GM19372 (cell line): ENCODE data around the gene FBXO27.
"Not testable (repeated sequence)": the region's sequence is repeated elsewhere in the genome, so short reads cannot be mapped to it uniquely, and the experiment has no call there.

Experiments used
- ATAC-seq: cut with Tn5 transposase; IDR thresholded peaks from one replicate; pipeline ENCODE4 v1.9.1; 2021; ENCODE audit warnings: mild to moderate bottlenecking, low read depth, moderate library complexity; ENCODE audit not compliant: unreplicated experiment

Gene FBXO27

DNA sequence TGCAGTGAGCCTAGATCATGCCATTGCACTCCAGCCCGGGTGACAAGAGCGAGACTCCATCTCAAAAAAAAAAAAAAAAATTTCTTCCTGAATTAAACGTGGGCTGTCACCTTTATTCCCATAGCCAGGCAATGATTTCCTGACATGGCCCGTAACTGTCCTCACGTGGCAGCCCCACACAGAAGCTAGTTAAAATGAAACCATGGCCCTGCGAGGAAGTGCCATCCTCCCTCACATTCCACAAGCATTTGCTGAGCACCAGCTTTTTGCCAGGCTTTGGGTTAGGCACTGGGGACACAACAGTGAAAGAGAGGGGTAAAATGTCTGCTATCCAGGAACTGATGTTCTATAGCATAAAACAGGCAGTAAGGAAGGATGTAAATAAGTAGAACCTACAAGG is 13.2 kb upstream of the FBXO27 start:
- ATAC-seq: no peak

DNA sequence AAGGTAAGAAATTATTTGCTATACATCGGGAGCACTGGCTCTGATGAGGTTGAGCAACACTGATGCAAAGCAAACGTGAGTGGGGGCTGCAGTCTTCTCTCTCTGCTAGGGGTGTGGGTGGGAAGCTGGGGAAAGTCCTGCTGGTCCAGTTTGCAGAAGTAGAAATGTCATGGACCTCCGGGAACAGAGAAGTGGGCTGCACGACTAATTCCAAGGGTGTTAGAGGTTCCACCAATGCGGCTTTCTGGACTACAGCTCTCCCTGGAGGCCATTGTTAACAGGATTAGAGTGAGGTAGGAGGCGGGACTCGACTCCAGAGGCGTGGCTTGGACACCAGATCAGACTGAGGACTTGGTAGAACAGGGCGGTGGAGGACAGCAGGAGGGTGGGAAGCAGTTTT is 5.7 kb upstream of the FBXO27 start:
- ATAC-seq: no peak

DNA sequence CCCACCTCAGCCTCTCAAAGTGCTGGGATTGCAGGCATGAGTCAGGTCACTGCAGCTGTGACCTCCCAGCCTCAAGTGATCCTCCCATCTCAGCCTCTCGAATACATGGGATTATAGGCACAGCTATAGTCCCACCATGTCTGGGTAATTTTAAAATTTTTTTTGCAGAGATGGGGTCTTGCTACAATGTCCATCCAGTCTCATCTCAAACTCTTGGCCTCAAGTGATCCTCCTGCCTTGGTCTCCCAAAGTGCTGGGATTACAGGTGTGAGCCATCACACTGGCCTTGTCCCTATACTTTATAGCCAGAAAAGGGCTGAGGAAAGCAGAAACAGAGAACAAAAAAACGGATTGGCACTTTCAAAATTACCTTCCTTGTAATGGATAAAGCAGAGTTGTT is 4.8 kb upstream of the FBXO27 start:
- no peak for ATAC-seq

DNA sequence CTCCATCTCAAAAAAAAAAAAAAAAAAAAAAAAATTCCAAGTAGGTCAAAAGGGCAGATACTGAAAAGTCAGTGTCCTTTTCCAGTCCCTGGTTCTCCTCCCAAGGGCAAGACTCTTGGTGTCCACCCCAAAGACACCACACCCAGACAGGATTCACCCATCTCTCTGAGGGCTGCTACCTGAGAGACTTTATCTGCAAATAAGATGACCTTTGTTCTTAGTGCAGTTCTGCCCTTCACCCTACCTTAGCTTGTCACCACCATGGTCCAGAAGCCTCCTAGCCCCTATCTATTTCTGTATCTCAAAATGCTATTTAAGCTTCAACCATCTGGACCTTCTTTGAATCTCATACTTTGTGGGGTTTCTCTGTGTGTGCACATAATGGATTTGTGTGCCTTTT is 4.2 kb upstream of the FBXO27 start:
- no peak for ATAC-seq

DNA sequence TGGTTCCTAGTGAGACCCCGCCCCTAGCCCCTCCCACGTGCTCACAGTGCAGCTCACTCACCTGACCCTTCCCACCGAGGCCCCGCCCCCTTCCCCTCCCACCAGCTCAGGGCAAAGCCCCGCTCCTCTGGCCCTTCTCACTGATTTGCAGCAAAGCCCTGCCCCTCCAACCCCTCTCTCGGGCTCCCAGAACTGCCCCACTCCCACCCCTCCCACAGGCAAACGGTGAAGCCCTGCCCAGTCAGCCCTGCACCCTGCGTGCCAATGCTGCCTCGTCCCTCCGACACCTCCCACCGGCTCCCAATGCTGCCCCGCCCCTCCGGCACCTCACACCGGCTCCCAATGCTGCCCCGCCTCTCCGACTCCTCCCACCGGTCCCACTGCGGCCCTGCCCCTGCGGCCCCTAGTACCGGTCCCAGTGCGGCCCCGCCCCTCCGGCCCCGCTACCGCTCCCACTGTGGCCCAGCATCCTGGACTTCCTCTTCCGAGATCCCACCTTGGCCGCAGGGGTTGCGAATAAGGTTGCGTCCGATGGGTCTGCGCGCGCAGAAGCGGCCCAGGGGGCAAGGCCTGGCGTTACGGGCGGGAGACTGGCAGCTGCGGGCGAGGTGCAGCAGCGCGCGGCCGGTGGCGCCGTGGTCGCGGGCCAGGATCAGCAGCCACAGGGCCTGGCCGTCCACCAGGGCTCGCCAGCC is 834 bp downstream of the FBXO27 start:
- ATAC-seq: peak; percentile 77

DNA sequence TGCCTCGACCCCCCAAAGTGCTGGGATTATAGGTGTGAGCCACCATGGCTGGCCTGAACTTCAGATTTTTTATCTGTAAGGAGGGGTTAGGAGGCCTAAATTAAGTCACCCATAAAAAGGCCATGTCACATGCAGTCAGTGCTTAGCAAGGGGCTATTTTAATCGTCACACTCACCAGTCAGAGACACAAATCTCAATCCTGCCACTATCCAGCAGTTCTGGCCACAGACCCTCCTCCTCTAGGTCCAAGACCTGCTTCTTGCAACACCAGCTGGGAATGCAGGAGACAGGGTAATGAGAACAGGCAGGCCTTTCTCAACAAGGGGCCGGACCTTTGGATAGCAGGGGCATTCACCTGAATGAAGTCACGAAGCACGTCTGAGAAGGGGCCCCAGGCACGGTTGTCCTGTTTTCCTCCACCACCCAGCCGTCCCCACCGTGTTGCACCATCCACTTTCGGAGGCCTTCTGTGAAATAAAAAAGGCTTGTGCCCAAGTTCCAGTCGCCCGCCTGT is 1.4 kb downstream of the FBXO27 start:
- ATAC-seq: no peak

DNA sequence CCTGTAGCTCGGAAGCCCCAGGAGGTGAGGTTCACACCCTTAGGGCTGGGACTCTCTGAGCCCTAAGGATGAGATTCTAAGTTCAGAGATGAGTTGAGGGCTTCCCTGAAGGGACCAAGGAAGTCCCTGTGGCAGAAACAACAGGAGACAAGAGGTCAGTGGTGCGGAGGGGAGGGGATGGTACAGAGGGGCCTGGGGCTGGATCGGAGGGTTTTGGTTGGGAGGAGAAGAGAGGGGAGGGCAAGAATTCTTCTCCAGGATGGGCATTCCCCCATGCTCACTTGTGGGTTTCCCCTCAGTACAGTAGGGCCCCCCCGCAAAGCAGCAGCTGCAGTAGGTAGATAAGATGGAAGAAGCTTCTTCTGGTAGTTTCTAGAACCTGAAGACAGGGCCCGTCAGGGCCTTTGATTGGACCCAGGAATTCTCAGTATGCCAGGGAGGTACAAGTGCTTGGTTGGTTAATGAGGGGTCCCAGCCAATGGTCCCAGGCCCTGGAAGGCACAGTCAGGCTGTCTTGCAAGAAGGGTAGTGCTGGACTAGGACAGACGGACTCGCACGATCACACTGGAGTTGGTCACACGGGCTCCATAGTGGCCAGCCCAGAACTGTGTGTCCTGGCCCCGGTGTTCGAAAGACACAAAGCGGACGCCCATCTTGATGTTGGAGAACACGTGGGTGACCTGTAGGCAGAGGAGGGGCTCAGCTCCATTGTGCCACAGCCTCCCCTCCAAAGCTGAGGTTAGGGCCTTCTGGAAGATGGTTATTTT is 7.3 kb downstream of the FBXO27 start:
- ATAC-seq: no peak

DNA sequence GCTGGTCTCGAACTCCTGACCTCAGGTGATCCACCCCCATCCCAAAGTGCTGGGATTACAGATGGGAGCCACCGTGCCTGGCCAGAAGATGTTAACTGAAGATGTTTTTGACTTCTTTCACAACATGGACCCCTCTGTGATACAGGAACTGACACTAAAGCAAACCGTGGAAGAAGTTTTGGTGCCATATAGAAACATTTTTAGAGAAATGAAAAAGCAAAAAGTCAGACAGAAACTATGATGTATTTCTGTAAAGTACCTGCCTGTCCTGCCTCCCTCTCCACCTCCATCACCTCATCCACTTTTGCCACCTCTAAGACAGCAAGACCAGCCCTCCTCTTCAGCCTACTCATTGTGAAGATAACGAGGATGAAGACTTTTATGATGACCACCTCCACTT is 11.3 kb downstream of the FBXO27 start:
- no peak for ATAC-seq

DNA sequence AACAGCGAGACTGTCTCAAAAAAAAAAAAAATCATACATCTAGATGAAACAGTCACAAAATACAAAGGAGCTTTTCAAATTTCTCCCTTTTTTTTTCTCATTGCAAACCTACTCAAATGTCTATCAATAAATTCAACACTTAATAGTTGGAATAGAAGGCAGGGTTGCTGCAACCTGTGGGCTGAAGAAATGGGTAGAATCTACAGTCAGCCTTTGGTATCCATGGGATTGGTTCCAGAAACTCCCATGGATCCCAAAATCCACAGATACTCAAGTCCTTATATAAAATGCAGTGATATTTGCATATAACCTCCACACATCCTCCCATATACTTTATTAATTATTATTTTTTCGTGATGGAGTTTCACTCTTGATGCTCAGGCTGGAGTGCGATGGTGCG is 14.7 kb downstream of the FBXO27 start:
- no peak for ATAC-seq

DNA sequence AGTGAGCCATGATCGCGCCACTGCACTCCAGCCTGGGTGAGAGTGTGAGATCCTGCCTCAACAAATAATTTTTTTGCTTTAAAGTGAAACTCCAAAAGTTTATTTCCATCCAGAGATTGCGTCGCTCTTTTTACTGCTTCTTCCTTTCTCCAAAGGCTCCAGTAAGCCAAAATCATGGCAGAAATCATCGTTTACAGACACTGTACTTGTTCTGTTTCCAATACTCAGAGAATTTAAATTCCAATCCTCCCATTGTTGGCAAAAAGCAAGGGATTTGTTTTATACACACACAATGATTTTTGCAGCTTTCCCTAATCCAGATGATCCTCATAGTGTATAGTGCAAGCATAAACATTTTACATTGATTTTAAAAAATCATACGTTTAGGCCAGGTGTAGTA is 15.3 kb downstream of the FBXO27 start:
- ATAC-seq: no peak

DNA sequence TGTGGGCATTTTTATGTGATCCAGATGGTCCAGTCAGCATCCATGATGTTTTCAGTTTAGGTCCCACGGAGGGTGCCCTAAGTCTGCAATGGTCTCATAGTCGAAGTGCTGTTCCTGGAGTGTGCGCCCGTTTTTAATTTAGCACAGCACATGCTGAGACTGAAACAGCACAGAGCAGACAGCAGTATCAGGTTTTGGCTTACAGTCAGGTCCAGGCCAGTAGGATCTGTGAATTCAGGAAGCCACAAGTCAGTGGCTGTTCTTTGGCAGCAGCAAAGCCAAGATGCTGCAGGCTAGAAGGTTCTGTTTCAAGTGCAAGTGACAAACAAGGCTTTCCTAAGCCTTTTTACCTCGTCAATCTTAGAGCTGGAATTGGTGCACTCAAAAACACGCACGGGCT is 18.3 kb downstream of the FBXO27 start:
- no peak for ATAC-seq

DNA sequence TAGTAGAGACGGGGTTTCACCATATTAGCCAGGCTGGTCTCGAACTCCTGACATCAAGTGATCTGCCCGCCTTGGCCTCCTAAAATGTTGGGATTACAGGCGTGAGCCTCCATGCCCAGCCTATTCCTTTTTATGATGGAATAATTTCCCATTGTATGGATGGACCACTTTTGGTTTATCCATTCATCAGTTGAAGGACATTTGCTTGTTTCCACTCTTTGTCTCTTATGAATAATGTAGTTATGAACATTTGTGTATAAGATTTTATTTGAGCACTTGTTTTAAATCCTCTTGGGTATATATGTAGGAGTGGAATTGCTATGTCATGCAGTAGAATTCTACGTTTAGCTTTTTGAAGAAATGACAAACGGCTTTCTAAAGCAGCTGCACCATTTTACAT is 23.3 kb downstream of the FBXO27 start:
- ATAC-seq: no peak

DNA sequence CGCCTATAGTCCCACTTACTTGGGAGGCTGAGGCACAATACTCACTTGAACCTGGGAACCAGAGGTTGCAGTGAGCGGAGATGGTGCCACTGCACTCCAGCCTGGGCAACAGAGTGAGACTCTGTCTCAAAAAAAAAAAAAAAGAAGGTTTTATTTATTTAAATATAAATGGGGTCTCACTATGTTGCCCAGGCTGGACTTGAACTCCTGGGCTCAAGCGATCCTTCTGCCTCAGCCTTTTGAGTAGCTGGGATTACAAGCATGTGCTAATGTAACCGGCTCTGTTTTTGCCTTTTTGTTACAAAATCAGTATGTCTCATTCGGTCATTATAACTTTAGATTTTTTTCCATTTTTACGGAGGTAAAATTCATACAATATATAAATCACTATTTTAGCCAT is 24.2 kb downstream of the FBXO27 start:
- ATAC-seq: no peak

DNA sequence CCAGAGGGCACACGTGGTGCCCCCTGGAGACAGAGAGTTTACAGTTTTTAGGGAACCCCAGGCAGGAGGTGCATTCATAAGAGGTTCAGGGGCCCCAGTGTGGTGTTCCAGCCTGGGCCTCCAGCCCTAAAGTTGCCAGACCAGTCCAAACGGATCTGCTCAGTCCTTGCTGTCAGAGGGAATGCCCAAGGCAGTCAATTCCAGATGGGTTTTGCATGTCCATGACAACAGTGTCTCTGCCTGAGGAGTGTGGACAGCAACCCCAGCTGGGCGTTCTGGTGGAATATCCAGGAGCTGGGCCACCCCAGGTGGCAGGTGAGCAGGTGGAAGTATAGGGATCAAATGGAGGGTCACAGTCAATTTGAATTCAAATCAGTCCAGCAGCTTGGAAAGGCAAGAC is 25.3 kb downstream of the FBXO27 start:
- ATAC-seq: no peak

DNA sequence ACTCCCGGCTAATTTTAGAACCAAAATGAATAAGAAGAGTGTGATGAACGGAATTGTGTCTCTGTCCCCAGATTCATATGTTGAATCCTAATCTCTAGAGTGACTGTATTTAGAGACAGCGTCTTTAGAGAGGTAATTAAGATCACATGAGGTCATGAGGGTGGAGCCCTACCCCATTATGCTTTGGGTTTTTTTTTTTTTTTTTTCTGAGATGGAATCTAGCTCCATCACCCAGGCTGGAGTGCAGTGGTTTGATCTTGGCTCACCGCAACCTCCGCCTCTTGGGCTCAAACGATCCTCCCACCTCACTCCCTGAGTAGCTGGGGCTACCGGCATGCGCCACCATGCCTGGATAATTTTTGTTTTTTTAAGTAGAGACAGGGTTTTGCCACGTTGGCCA is 27.9 kb downstream of the FBXO27 start:
- ATAC-seq: no peak

DNA sequence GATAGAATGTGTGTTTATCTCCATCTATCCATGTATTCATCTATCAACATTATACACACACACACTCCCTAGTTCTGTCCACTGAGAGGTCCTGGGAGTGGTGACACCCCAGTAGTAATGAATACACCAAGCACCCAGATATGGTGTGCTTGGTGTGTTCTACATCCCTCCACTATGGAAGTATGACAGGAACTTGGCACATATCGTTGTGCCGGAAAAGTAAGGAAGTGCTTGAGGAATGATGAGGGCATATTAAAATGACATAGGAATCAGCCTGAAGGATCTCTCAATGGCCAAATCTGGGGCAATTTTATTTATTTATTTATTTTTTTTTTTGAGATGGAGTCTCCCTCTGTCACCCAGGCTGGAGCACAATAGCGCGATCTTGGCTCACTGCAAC is 28.6 kb downstream of the FBXO27 start:
- ATAC-seq: no peak

DNA sequence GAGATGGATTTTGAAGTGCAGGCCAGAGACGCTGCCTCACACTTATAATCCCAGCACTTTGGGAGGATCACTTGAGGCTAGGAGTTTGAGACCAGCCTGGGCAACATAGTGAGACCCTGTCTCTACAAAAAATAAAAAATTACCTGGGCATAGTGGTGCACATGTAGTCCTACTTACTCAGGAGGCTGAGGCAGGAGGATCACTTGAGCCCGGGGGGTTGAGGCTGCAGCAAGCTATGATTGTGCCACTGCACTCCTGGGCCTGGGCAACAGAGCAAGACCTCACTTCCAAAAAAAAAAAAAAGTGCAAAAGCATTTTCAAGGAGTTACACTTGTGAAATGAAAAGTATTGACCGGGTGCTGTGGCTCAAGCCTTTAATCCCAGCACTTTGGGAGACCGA is 29.2 kb downstream of the FBXO27 start:
- no peak for ATAC-seq

DNA sequence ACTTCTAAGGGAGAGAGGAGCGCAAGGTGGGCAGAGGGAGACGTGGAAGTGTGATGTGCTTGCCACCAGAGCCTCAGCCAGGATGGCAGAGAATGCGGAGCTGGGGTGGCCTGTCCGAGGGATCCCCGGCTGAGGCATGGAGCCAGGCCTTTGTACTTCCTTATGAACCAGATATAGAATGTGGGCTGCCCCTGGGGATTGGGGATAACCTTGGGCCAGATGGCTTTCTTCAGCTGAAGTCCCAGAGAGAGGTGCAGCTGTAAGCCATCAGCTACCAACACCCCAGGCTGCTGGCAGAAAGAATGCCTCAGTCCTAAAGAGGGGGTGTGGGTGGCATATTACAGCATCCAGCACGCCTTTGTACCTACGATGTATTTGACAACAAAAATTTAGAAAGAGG is 31.3 kb downstream of the FBXO27 start:
- no peak for ATAC-seq

DNA sequence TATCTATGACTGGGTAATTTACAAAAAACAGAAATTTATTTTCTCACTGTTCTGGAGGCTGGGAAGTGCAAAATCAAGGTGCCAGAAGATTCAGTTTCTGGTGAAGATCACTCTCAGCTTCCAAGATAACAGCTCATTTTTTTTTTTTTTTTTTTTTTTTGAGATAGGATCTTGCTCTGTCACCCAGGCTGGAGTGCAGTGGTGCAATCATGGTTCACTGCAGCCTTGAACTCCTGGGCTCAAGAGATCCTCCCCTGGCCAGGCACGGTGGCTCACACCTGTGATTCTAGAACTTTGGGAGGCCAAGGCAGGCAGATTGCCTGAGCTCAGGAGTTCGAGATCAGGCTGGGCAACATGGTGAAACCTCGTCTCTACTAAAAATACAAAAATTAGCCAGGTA is 34.8 kb downstream of the FBXO27 start:
- ATAC-seq: not testable (repeated sequence)

DNA sequence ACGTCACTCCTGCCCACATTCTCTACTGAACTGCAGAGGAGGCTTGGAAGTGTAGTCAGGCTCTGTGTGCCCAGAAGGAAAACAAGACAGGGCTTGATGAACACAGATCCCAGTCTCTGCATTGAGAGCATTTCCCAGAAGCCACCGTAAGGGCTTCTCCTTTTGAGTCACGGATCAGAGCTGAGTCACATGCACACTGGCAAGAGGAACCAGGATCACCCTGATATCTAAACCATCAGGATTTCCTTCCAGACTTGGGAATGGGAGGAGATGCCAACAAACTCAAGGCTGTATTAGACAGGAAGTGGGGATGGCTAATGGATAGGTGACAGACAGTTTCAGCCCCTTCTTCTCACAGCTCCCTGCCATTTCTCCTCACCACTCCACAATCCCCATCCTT is 39.1 kb downstream of the FBXO27 start:
- no peak for ATAC-seq

DNA sequence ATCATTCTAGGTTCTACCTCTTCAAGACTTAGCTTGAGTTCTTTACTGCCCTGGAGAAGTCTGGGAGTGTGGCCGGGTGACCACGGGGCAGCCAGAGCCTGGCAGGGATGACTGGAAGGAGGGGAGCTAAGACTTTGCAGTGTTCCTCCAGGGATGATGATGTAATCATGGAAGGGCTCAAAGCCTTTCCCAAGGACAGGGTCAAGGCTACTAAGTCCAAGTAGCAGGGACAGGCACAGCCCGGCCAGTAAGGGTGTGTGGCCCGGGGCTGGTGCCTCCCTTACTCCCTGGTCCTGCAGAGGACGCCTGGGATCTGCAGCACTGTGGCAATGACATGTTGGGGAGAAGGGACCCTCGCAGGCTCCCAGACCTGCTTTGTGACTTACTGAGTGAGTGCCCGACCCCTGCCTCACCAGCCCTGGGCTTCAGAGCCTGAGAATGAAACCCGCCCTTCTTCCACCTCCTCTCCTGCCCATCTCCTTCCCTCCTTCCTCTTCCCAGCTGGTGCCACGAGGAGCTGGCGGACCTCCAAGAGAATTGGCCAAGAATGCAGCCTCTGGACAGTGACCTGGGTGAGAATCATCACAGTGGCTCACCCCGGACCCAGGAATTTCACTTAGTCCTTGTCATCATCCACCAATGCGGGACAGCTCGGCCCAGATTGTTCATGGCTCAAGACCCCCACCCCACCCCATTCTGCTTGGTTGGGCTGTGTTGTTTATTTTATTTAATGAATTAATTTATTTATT is 41.2 kb downstream of the FBXO27 start:
- ATAC-seq: no peak
